Thoracic aorta (tissue), 2 donors: ENCODE results near the gene G3BP2. TPM values are rescaled to one million over a fixed set of nuclear protein-coding genes. Genes with fewer than 3 reads are reported as not detected.

ENCODE experiments used
- ATAC-seq: fragments of 150-250 bp; one replicate; pipeline ENCODE4 v1.8.0; 2017; ENCODE audit warnings: low read depth; ENCODE audit not compliant: insufficient number of reproducible peaks, low FRiP score
- DNase-seq: peaks from one replicate; pipeline ENCODE4 v3.0.0-alpha.2; 2020; ENCODE audit warnings: low spot score
- H3K27ac ChIP-seq, 2 donors: fragments of 200-600 bp; sonication (generic); 1 replicate in 1 of 2; 2 replicates in 1 of 2; pipeline ENCODE4 v1.5.1; 2016; ENCODE audit warnings: mild to moderate bottlenecking in 2 of 2, moderate library complexity in 2 of 2
- H3K27me3 ChIP-seq: fragments of 200-600 bp; sonication (generic); replicated peaks from 2 replicates; pipeline ENCODE4 v1.6.0; 2016; ENCODE audit warnings: mild to moderate bottlenecking; ENCODE audit not compliant: insufficient read depth
- H3K36me3 ChIP-seq: fragments of 200-600 bp; sonication (generic); one replicate; pipeline ENCODE4 v1.5.1; 2016
- H3K4me1 ChIP-seq, 2 donors: fragments of 200-600 bp; sonication (generic); 1 replicate in 1 of 2; 2 replicates in 1 of 2; pipeline versions ENCODE4 v1.5.1 to v1.6.0; 2016; ENCODE audit warnings: low read depth in 2 of 2, mild to moderate bottlenecking in 1 of 2; ENCODE audit not compliant: control insufficient read depth in 1 of 2
- H3K4me3 ChIP-seq: fragments of 200-600 bp; sonication (generic); 2 replicates; pipeline ENCODE4 v1.5.1; 2016; ENCODE audit warnings: mild to moderate bottlenecking
- H3K9me3 ChIP-seq: fragments of 200-600 bp; sonication (generic); 2 replicates; pipeline ENCODE4 v1.5.1; 2016
- CTCF ChIP-seq: fragments of 200-600 bp; sonication (generic); IDR thresholded peaks from one replicate; pipeline ENCODE4 v1.5.1; 2019; ENCODE audit warnings: antibody characterized with exemption
- total RNA-seq, 2 donors: library from RNA; depleted of rRNA; stranded (reverse); fragments of >200 nt; gene quantifications; one replicate each; pipeline versions ENCODE4 v1.1.0 to v1.2.3, GENCODE V29; 2016

G3BP2 gene
- total RNA-seq, 2 donors from 2014 or later = 71.9 to 126 TPM

GRCh38 chr4:75621715-75622114 lies 51.5 kb downstream of the G3BP2 start:
- Histone ChIP-seq H3K9me3 (no peaks in the 10 kb centered on the region), H3K36me3 (no peaks in the 10 kb centered on the region), H3K27me3 (no peaks in the 10 kb centered on the region), H3K27ac (no peak overlapping the region), H3K4me1 (no peaks in the 10 kb centered on the region), H3K4me3 (no peak overlapping the region)
- no peak for TF ChIP-seq CTCF
- DNase-seq = no peak
- no peak for ATAC-seq

GRCh38 chr4:75612306-75612705 lies 60.9 kb downstream of the G3BP2 start:
- Histone ChIP-seq H3K36me3 (no peaks in the 10 kb centered on the region), H3K4me3 (no peak overlapping the region), H3K4me1 (no peaks in the 10 kb centered on the region), H3K27ac (no peak overlapping the region), H3K9me3 (no peaks in the 10 kb centered on the region), H3K27me3 (no peaks in the 10 kb centered on the region)
- ATAC-seq (no peak), DNase-seq (no peak)
- TF ChIP-seq CTCF = no peak

GRCh38 chr4:75605928-75606327 lies 67.3 kb downstream of the G3BP2 start:
- ATAC-seq (no peak), DNase-seq (no peak)
- H3K27ac ChIP-seq = no peak overlapping the region
- H3K9me3 ChIP-seq = no peaks in the 10 kb centered on the region
- no peaks in the 10 kb centered on the region for H3K27me3 ChIP-seq
- no peaks in the 10 kb centered on the region for H3K36me3 ChIP-seq
- no peaks in the 10 kb centered on the region for H3K4me1 ChIP-seq
- H3K4me3 ChIP-seq = no peak overlapping the region
- no peak for TF ChIP-seq CTCF

GRCh38 chr4:75599647-75600046 lies 73.6 kb downstream of the G3BP2 start:
- Histone ChIP-seq H3K36me3 (no peaks in the 10 kb centered on the region), H3K27ac (no peak overlapping the region), H3K27me3 (no peaks in the 10 kb centered on the region), H3K4me3 (no peak overlapping the region), H3K4me1 (no peaks in the 10 kb centered on the region), H3K9me3 (no peaks in the 10 kb centered on the region)
- TF ChIP-seq CTCF = no peak
- DNase-seq (no peak), ATAC-seq (no peak)

- TF ChIP-seq CTCF = no peak
- H3K27me3 ChIP-seq = no peaks in the 10 kb centered on the region
Observed at GRCh38 chr4:75598390-75598789, 74.8 kb downstream of the G3BP2 start.

More at GRCh38 chr4:75598390-75598789, 74.8 kb downstream of the G3BP2 start:
- H3K36me3 ChIP-seq = no peaks in the 10 kb centered on the region
- no peak for DNase-seq
- no peak overlapping the region for H3K4me3 ChIP-seq
- no peaks in the 10 kb centered on the region for H3K9me3 ChIP-seq
- H3K27ac ChIP-seq = no peak overlapping the region
- ATAC-seq = no peak
- H3K4me1 ChIP-seq = no peaks in the 10 kb centered on the region
